ENCODE results near the gene ARHGEF11. TPM values are rescaled to one million over a fixed set of nuclear protein-coding genes. Genes with fewer than 3 reads are reported as not detected.

Gene ARHGEF11
- total RNA-seq, 1 experiment from 2014 or later = 25.3 TPM

DNA sequence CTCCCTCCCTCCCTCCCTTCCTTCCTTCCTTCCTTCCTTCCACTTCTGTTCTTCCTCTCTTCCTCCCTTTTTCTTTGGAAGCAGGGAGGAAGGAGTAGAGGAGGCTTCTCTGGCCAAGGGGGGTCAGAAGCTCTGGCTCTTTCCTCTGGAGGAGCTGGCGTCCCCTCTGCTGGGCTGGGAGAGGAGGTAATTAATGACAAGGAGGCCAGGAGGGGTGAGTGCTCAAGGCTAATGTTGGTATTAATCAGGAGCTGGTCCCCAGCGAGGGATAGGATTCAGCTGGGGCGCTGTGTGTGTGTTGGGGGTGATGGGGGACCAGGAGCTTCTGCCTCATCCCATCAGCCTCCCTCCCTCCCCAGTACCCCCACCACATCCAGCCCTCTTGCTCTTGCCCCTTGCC is 158.2 kb downstream of the ARHGEF11 start:
- H3K4me3 ChIP-seq (ENCODE audit: low read depth, low read length, poor library complexity, severe bottlenecking) = no peak overlapping the region
- no peaks in the 10 kb centered on the region for H3K36me3 ChIP-seq (ENCODE audit: insufficient read depth, low read length, poor library complexity, severe bottlenecking)
- TF ChIP-seq, protein P1, sequence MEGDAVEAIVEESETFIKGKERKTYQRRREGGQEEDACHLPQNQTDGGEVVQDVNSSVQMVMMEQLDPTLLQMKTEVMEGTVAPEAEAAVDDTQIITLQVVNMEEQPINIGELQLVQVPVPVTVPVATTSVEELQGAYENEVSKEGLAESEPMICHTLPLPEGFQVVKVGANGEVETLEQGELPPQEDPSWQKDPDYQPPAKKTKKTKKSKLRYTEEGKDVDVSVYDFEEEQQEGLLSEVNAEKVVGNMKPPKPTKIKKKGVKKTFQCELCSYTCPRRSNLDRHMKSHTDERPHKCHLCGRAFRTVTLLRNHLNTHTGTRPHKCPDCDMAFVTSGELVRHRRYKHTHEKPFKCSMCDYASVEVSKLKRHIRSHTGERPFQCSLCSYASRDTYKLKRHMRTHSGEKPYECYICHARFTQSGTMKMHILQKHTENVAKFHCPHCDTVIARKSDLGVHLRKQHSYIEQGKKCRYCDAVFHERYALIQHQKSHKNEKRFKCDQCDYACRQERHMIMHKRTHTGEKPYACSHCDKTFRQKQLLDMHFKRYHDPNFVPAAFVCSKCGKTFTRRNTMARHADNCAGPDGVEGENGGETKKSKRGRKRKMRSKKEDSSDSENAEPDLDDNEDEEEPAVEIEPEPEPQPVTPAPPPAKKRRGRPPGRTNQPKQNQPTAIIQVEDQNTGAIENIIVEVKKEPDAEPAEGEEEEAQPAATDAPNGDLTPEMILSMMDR (conservative IDR thresholded peaks at IDR 0.05; ENCODE audit: low read depth, low read length) = no peak
- no peak for TF ChIP-seq EZH2 (IDR thresholded peaks at IDR 0.05; ENCODE audit: borderline replicate concordance, low read depth, low read length, poor library complexity, severe bottlenecking)
- DNase-seq (ENCODE audit: low spot score) = no peak
- no TSS peak for BruUV-seq (replicated peaks)
- H3K27me3 ChIP-seq (replicated peaks; ENCODE audit: insufficient read depth, low read depth, low read length, poor library complexity) = no peaks in the 10 kb centered on the region
- ChIA-PET CTCF (interaction anchor here (1.4 to 5.1 kb wide), 2 partner anchors 161 to 198 kb away, joined by 3 to 33 read pairs; no protein-coding TSS in a partner anchor), POLR2A (ENCODE audit: low non-redundant PET) (no interaction called here)
- no peaks in the 10 kb centered on the region for H3K4me1 ChIP-seq (ENCODE audit: insufficient read depth, low read length, poor library complexity, severe bottlenecking)
- no peaks in the 10 kb centered on the region for H3K9me3 ChIP-seq (ENCODE audit: low read depth, low read length, poor library complexity, severe bottlenecking)
- intact Hi-C loops (cut with micrococcal nuclease; ENCODE audit: unreplicated experiment) = loop anchor here (2.0 kb wide), 1 partner anchor 21 kb away; no protein-coding TSS in a partner anchor
- H3K27ac ChIP-seq (ENCODE audit: low read depth, low read length, poor library complexity, severe bottlenecking) = no peak overlapping the region

DNA sequence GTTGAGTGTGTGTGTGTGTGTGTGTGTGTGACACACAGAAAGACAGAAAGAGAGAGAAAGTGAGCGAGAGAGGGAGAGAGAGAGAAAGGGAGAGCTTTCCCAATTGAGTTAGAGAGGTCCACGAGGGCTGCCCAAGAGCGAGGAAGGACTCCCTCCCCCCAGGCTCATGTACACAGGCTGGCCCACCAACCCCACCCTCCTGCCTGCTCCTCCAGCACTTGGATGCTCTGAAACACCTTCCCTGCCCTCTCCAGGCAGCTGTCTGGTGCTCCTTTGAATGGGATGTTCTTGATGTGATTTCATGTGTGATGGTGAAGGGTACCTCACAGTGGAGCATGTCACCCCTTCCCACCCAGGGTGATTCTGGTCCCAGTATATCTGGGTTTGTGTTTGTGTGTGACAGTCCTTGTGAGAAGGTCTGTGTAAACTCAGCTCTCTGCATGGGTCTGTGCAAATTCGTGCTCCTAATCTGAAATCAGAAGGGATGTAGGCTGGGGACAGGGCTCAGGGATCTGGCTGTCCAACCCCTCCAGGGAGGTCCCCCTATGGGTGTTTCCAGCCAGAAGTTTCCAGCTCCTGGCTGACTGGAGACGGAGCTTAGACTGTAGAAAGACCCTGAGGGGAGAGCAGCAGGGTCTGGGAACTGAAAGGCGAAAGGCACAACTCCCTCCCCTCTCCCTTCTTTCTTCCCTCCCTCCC is 158.8 kb downstream of the ARHGEF11 start:
- TF ChIP-seq, protein P1 (conservative IDR thresholded peaks at IDR 0.05; ENCODE audit: low read depth, low read length) = no peak
- TF ChIP-seq EZH2 (IDR thresholded peaks at IDR 0.05; ENCODE audit: borderline replicate concordance, low read depth, low read length, poor library complexity, severe bottlenecking) = no peak
- POLR2A ChIA-PET (ENCODE audit: low non-redundant PET) = no interaction called here
- Histone ChIP-seq H3K4me3 (ENCODE audit: low read depth, low read length, poor library complexity, severe bottlenecking) (no peak overlapping the region), H3K36me3 (ENCODE audit: insufficient read depth, low read length, poor library complexity, severe bottlenecking) (no peaks in the 10 kb centered on the region), H3K27ac (ENCODE audit: low read depth, low read length, poor library complexity, severe bottlenecking) (no peak overlapping the region), H3K4me1 (ENCODE audit: insufficient read depth, low read length, poor library complexity, severe bottlenecking) (no peaks in the 10 kb centered on the region), H3K9me3 (ENCODE audit: low read depth, low read length, poor library complexity, severe bottlenecking) (no peaks in the 10 kb centered on the region), H3K27me3 (replicated peaks; ENCODE audit: insufficient read depth, low read depth, low read length, poor library complexity) (no peaks in the 10 kb centered on the region)
- intact Hi-C loops (cut with micrococcal nuclease; ENCODE audit: unreplicated experiment) = loop anchor here (2.0 kb wide), 1 partner anchor 20 kb away; no protein-coding TSS in a partner anchor
- no TSS peak for BruUV-seq (replicated peaks)
- no peak for DNase-seq (ENCODE audit: low spot score)
- CTCF ChIA-PET = interaction anchor here (0.6 to 5.1 kb wide), 4 partner anchors 39 to 197 kb away, joined by 3 to 33 read pairs (median 4); no protein-coding TSS in a partner anchor

DNA sequence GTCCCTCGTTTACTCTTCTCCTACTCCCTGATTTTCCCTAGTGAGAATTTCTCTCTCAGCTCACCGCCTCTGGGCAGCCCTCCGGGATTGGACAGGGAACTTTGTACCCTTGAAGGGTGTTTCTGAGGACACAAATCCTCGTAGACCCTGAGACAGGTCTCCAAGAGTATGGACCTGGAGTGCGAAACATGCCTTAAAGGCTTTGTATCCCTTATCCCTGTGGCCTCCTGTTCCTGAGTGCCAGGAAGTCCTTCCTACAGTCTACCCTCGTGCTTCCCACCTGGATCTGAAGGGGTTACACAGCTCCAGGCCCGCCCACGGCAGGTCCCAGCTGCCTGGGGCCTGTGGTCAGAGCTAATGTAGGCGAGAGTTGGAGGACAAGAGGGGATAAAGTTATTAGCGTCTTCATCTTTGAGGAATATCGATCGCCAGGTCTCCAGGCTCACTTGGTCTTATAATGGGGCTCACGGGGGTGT is 159.6 kb downstream of the ARHGEF11 start:
- ChIA-PET CTCF (interaction anchor here (5.1 kb wide), 1 partner anchor 196 kb away, joined by 33 read pairs; no protein-coding TSS in a partner anchor), POLR2A (ENCODE audit: low non-redundant PET) (no interaction called here)
- H3K4me1 ChIP-seq (ENCODE audit: insufficient read depth, low read length, poor library complexity, severe bottlenecking) = no peaks in the 10 kb centered on the region
- no peaks in the 10 kb centered on the region for H3K36me3 ChIP-seq (ENCODE audit: insufficient read depth, low read length, poor library complexity, severe bottlenecking)
- no peak overlapping the region for H3K4me3 ChIP-seq (ENCODE audit: low read depth, low read length, poor library complexity, severe bottlenecking)
- H3K27ac ChIP-seq (ENCODE audit: low read depth, low read length, poor library complexity, severe bottlenecking) = no peak overlapping the region
- no peaks in the 10 kb centered on the region for H3K27me3 ChIP-seq (replicated peaks; ENCODE audit: insufficient read depth, low read depth, low read length, poor library complexity)
- TF ChIP-seq, protein P1 (conservative IDR thresholded peaks at IDR 0.05; ENCODE audit: low read depth, low read length) = no peak
- no peak for TF ChIP-seq EZH2 (IDR thresholded peaks at IDR 0.05; ENCODE audit: borderline replicate concordance, low read depth, low read length, poor library complexity, severe bottlenecking)
- BruUV-seq (replicated peaks) = no TSS peak
- no peak for DNase-seq (ENCODE audit: low spot score)
- no peaks in the 10 kb centered on the region for H3K9me3 ChIP-seq (ENCODE audit: low read depth, low read length, poor library complexity, severe bottlenecking)
- intact Hi-C loops (cut with micrococcal nuclease; ENCODE audit: unreplicated experiment) = loop anchor here (2.0 kb wide), 1 partner anchor 19 kb away; no protein-coding TSS in a partner anchor
